ENCODE measurements around the gene TNIK.

DNA sequence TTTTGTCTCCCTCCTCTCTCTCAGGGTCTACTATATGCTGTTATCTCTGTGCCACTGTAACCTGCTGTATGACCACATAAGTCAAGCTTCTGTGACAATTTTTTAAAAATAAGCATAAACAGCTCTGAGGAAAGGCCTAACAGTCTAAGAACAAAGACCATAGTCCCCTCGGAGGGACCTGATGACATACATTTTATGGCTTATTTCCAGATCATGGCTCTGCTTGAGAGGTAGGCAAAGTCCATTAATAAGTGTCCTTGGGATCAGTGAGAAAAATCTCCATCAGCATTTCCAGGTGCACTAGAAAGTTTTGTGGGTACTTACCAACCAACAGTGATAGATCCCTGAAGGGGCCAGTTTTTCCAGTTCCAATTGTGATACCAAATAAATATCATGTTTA is 123.8 kb downstream of the TNIK start:
- TF ChIP-seq POLR2AphosphoS5 (IDR thresholded peaks at IDR 0.05; ENCODE audit: low read depth, low read length) (no peak), EP300 (IDR thresholded peaks at IDR 0.05; ENCODE audit: borderline replicate concordance in 1 of 2, low read depth in 1 of 2, low read length in 1 of 2) (no peak), MAX (IDR thresholded peaks at IDR 0.05; ENCODE audit: low read depth) (no peak), GABPA (IDR thresholded peaks at IDR 0.05; ENCODE audit: low read depth) (no peak), USF1 (IDR thresholded peaks at IDR 0.05; ENCODE audit: borderline replicate concordance, low read depth) (no peak), EZH2phosphoT487 (IDR thresholded peaks at IDR 0.05; ENCODE audit: borderline replicate concordance, low read depth) (no peak), NFIC (IDR thresholded peaks at IDR 0.05; ENCODE audit: borderline replicate concordance) (no peak)
- TF ChIP-seq, protein P1, sequence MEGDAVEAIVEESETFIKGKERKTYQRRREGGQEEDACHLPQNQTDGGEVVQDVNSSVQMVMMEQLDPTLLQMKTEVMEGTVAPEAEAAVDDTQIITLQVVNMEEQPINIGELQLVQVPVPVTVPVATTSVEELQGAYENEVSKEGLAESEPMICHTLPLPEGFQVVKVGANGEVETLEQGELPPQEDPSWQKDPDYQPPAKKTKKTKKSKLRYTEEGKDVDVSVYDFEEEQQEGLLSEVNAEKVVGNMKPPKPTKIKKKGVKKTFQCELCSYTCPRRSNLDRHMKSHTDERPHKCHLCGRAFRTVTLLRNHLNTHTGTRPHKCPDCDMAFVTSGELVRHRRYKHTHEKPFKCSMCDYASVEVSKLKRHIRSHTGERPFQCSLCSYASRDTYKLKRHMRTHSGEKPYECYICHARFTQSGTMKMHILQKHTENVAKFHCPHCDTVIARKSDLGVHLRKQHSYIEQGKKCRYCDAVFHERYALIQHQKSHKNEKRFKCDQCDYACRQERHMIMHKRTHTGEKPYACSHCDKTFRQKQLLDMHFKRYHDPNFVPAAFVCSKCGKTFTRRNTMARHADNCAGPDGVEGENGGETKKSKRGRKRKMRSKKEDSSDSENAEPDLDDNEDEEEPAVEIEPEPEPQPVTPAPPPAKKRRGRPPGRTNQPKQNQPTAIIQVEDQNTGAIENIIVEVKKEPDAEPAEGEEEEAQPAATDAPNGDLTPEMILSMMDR (IDR thresholded peaks at IDR 0.05) = no peak
